AG10803 (cell line): Measurements from ENCODE around the gene PTPRE.

Experiments used
- DNase-seq: peaks from one replicate; pipeline ENCODE4 v3.0.0; 2010; ENCODE audit warnings: low read depth
- H3K4me3 ChIP-seq: 2 replicates; pipeline ENCODE4 v1.5.1; 2011; ENCODE audit warnings: mild to moderate bottlenecking, low read length, control low read depth
- CTCF ChIP-seq: conservative IDR thresholded peaks from 2 replicates; pipeline ENCODE4 v1.5.1; 2011; ENCODE audit warnings: mild to moderate bottlenecking, low read length, control low read depth, inconsistent platforms

Gene PTPRE

GRCh38 chr10:128102480-128103228, 195.8 kb downstream of the PTPRE start:
- no peak for TF ChIP-seq CTCF
- no peak overlapping the region for H3K4me3 ChIP-seq
- DNase-seq = no peak

DNA sequence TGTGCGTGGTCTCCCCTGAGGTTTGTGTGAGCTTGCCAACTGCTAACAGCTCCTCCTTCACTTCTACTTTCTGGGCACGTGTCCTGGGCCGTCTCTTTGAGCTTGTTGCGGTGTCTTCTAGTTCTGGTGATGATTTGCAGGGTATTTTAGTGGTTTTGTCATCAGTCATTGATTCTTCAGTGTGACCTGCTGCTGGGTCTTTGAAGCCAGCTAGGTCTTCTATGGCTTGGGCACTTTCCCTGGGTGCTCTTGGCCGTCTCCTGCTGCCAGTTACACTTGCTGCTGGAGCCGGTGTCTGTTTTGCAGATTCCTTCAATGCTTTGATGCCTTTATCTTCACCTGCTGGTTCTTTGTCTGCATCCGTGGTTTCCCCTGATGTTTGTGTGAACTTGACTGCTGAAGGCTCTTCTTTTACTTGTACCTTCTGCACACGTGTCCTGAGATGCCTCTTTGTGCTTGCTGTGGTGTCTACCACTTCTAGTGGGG, 196.4 kb downstream of the PTPRE start:
- DNase-seq = no peak
- H3K4me3 ChIP-seq = no peak overlapping the region
- no peak for TF ChIP-seq CTCF

DNA sequence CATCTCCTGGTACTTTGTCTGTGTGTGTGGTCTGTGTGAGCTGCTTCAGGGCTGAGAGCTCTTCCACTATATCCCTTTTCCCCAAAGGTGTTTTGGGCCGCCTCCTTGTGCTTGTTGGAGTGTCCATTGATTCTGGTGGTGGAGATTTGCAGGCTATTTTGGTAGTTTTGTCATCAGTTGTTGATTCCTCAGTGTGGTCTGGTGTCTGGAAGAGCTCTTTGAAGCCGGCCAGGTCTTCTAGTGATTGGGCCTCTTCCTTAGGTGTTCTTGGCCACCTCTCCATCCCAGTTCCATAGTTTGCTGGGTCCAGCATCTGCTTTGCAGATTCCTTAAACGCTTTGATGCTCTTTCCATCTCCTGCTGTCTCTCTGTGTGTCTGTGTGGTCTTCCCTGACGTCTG, 198.5 kb downstream of the PTPRE start:
- no peak overlapping the region for H3K4me3 ChIP-seq
- TF ChIP-seq CTCF = no peak
- no peak for DNase-seq

GRCh38 chr10:128109707-128110106, 202.8 kb downstream of the PTPRE start:
- DNase-seq = no peak
- no peak overlapping the region for H3K4me3 ChIP-seq
- no peak for TF ChIP-seq CTCF

GRCh38 chr10:128110339-128110738, 203.4 kb downstream of the PTPRE start:
- DNase-seq = no peak
- no peak overlapping the region for H3K4me3 ChIP-seq
- no peak for TF ChIP-seq CTCF

- DNase-seq = no peak
Measured at GRCh38 chr10:128111696-128112095, 204.8 kb downstream of the PTPRE start.

More at GRCh38 chr10:128111696-128112095, 204.8 kb downstream of the PTPRE start:
- no peak for TF ChIP-seq CTCF
- H3K4me3 ChIP-seq = no peak overlapping the region
